ENCODE data around the gene GEMIN2.
"Not testable (repeated sequence)": the region's sequence is repeated elsewhere in the genome, so short reads cannot be mapped to it uniquely, and the experiment has no call there.

GEMIN2 gene

GRCh38 chr14:39113685-39114072 lies 444 bp upstream of the GEMIN2 start:
- no peak for DNase-seq (ENCODE audit: low read depth)

GRCh38 chr14:39122330-39123138 lies 8.4 kb downstream of the GEMIN2 start:
- DNase-seq (ENCODE audit: low read depth), result peak; percentile 30

GRCh38 chr14:39137835-39138234 lies 23.7 kb downstream of the GEMIN2 start:
- not testable (repeated sequence) for DNase-seq (ENCODE audit: low read depth)

- no peak for DNase-seq (ENCODE audit: low read depth)
These were observed 24.3 kb downstream of the GEMIN2 start for GRCh38 chr14:39138440-39138839.

GRCh38 chr14:39140170-39140569 lies 26.0 kb downstream of the GEMIN2 start:
- no peak for DNase-seq (ENCODE audit: low read depth)

- DNase-seq (ENCODE audit: low read depth), result not testable (repeated sequence)
These were observed 27.5 kb downstream of the GEMIN2 start for GRCh38 chr14:39141623-39142022.

GRCh38 chr14:39143226-39143625 lies 29.1 kb downstream of the GEMIN2 start:
- not testable (repeated sequence) for DNase-seq (ENCODE audit: low read depth)

- DNase-seq (ENCODE audit: low read depth), result no peak
These were observed 31.3 kb downstream of the GEMIN2 start for GRCh38 chr14:39145266-39145966.

GRCh38 chr14:39154594-39155189 lies 40.6 kb downstream of the GEMIN2 start:
- no peak for DNase-seq (ENCODE audit: low read depth)

GRCh38 chr14:39157491-39157890 lies 43.4 kb downstream of the GEMIN2 start:
- DNase-seq (ENCODE audit: low read depth), result no peak

GRCh38 chr14:39158222-39158858 lies 44.2 kb downstream of the GEMIN2 start:
- no peak for DNase-seq (ENCODE audit: low read depth)

GRCh38 chr14:39160494-39160893 lies 46.4 kb downstream of the GEMIN2 start:
- DNase-seq (ENCODE audit: low read depth), result no peak

- not testable (repeated sequence) for DNase-seq (ENCODE audit: low read depth)
These were observed 53.7 kb downstream of the GEMIN2 start for GRCh38 chr14:39167797-39168320.

GRCh38 chr14:39168591-39168990 lies 54.5 kb downstream of the GEMIN2 start:
- DNase-seq (ENCODE audit: low read depth), result no peak

GRCh38 chr14:39169541-39169900 lies 55.4 kb downstream of the GEMIN2 start:
- no peak for DNase-seq (ENCODE audit: low read depth)

- no peak for DNase-seq (ENCODE audit: low read depth)
These were observed 59.1 kb downstream of the GEMIN2 start for GRCh38 chr14:39173198-39173597.

GRCh38 chr14:39174560-39175444 lies 60.7 kb downstream of the GEMIN2 start, which contains the start of gene PNN:
TSS of gene PNN (plus strand) at chr14:39175254. CDS start at chr14:39175280, 26 bp downstream.
- DNase-seq (ENCODE audit: low read depth), result peak; percentile 100

- peak; percentile 10 for DNase-seq (ENCODE audit: low read depth)
These were observed 61.5 kb downstream of the GEMIN2 start for GRCh38 chr14:39175445-39176262.

GRCh38 chr14:39176263-39177167 lies 62.4 kb downstream of the GEMIN2 start:
- DNase-seq (ENCODE audit: low read depth), result no peak

Data from GM04504 (cell line).